Measurements from ENCODE around the gene GNE. TPM values are rescaled to one million over a fixed set of nuclear protein-coding genes. Genes with fewer than 3 reads are reported as not detected.
A peak's percentile ranks its signal among the peaks of the same experiment; 100 is the strongest.

GNE gene
- total RNA-seq, 6 donors from 2014 or later: 9.0 to 23.6 (median 13.4) TPM

DNA sequence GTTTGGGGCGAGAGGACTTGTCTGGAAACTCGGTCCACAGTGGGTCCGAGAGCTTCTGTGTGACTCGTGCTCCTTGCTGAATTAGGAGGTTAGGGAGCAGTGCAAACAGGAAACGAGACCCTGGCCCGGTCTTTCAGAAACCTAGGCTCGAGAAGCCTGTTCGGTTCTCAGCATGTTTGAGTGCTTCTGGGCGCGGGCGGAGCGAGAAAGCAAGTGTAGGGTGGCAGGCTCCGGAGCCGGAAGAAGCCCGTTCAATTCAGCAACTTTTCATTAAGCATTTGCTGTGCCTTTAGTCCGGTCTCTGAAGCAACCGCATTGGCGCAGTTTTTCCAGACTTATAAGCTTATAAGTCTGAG, 67.0 kb downstream of the GNE start:
- peak overlapping the region; percentile 89 to 95 (median 92) for H3K27ac ChIP-seq
- H3K4me3 ChIP-seq: peak overlapping the region; percentile 63 to 92 (median 85)
- peaks cover 0 to 17% (median 1%) of the 10 kb centered on the region in 4 donors for H3K36me3 ChIP-seq
- H3K9me3 ChIP-seq: no peaks in the 10 kb centered on the region
- no peaks in the 10 kb centered on the region for H3K27me3 ChIP-seq
- TF ChIP-seq EP300 (IDR thresholded peaks at IDR 0.05): no peak
- no peak for TF ChIP-seq CTCF (IDR thresholded peaks at IDR 0.05)
- TF ChIP-seq POLR2A (IDR thresholded peaks at IDR 0.05): no peak
- no peak for TF ChIP-seq POLR2AphosphoS5 (IDR thresholded peaks at IDR 0.05)
- ATAC-seq (ENCODE audit: low FRiP score in 2 of 2): peak in 1 of 2 donors; percentile 53
- DNase-seq: peak in 1 of 2 donors; percentile 46
- WGBS, 2 donors: 0 to 1% methylated on average over 10 to 18 of the region's 18 CpGs
- H3K4me1 ChIP-seq: peaks cover 33 to 47% (median 37%) of the 10 kb centered on the region in 4 donors

- Histone ChIP-seq H3K9me3 (no peaks in the 10 kb centered on the region), H3K27me3 (no peaks in the 10 kb centered on the region), H3K4me3 (peak within 1 kb of the TSS; percentile 63 to 92 (median 85)), H3K4me1 (peaks cover 33 to 47% (median 37%) of the 10 kb centered on the region in 4 donors), H3K27ac (peak within 1 kb of the TSS; percentile 89 to 95 (median 92)), H3K36me3 (peaks cover 0 to 11% (median 1%) of the 10 kb centered on the region in 4 donors)
- TF ChIP-seq EP300 (IDR thresholded peaks at IDR 0.05): no peak
- TF ChIP-seq POLR2AphosphoS5 (IDR thresholded peaks at IDR 0.05): peak; percentile 95 to 98
- TF ChIP-seq POLR2A (IDR thresholded peaks at IDR 0.05): peak in 3 of 4 donors; percentile 79 to 95 (median 95)
- TF ChIP-seq CTCF (IDR thresholded peaks at IDR 0.05): peak in 5 of 6 experiments; percentile 8 to 59 (median 36)
- DNase-seq (peak; percentile 94 to 98), ATAC-seq (ENCODE audit: low FRiP score in 2 of 2) (peak; percentile 98 to 99)
- WGBS, 2 donors: 0 to 1% methylated on average over 6 to 18 of the region's 68 CpGs
Observed at GRCh38 chr9:36190388-36191289, 67.6 kb downstream of the GNE start, which contains the start of gene CLTA. TSS of gene CLTA (plus strand) at chr9:36190921. CDS start at chr9:36191057, 136 bp downstream.

DNA sequence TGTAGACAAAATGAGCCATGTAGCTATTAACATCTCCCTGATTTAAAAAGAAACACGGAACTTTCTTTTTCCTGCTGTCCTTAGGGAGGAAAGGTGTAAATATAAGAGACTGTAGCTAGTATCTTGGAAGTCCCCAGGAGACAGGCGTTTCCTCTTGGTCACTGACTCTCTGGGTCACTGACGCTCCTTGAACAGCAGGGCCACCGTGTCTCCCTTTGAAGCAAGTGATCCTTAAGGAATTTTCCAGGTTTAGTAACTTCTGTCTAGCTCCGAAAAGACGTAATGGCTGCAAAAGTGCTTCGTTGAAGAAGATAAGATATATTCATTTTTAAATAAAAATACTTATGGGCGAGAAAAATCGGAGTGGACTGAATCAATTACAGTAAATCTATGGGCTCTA, 68.3 kb downstream of the GNE start:
- peaks cover 0 to 5% (median 1%) of the 10 kb centered on the region in 4 donors for H3K36me3 ChIP-seq
- H3K27me3 ChIP-seq: no peaks in the 10 kb centered on the region
- DNase-seq: peak in 1 of 2 donors; percentile 49
- no peaks in the 10 kb centered on the region for H3K9me3 ChIP-seq
- 4 to 11% methylated on average over 9 of the region's 9 CpGs for WGBS, 2 donors
- H3K4me3 ChIP-seq: peak overlapping the region in 3 of 4 donors; percentile 63 to 90 (median 80)
- TF ChIP-seq CTCF (IDR thresholded peaks at IDR 0.05): peak in 1 of 6 experiments; percentile 47
- TF ChIP-seq POLR2AphosphoS5 (IDR thresholded peaks at IDR 0.05): no peak
- no peak for ATAC-seq (ENCODE audit: low FRiP score in 2 of 2)
- H3K4me1 ChIP-seq: peaks cover 31 to 42% (median 34%) of the 10 kb centered on the region in 4 donors
- H3K27ac ChIP-seq: peak overlapping the region; percentile 89 to 95 (median 92)

DNA sequence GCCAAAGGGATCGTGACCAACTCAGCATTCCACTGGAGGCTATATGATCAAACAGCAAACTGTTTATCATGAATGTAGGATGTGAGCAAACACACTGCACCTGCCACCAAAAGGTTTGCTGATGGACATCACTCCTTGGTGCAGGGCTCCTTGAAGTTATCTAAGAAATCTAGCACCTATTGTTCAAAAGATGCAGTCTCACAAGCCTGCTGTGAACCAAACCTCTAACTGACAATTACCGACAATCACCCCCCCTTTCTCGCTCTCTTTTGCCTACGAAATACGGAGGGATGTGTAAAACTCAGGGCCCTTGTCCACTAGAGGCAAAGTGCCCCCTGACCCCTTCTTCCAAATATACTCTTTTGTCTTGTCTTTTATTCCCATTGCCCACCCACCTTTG, 70.0 kb downstream of the GNE start:
- no peak for TF ChIP-seq POLR2A (IDR thresholded peaks at IDR 0.05)
- no peak for TF ChIP-seq CTCF (IDR thresholded peaks at IDR 0.05)
- H3K27me3 ChIP-seq: no peaks in the 10 kb centered on the region
- ATAC-seq (ENCODE audit: low FRiP score in 2 of 2) (no peak), DNase-seq (no peak)
- H3K36me3 ChIP-seq: no peaks in the 10 kb centered on the region
- no peak overlapping the region for H3K27ac ChIP-seq
- H3K4me3 ChIP-seq: no peak overlapping the region
- 85 to 89% methylated on average over 5 of the region's 5 CpGs for WGBS, 2 donors
- H3K4me1 ChIP-seq: peaks cover 15 to 25% (median 17%) of the 10 kb centered on the region in 4 donors
- no peaks in the 10 kb centered on the region for H3K9me3 ChIP-seq
